Measurements from ENCODE around the gene VKORC1L1. TPM values are rescaled to one million over a fixed set of nuclear protein-coding genes. Genes with fewer than 3 reads are reported as not detected.

VKORC1L1 gene
- total and polyA plus RNA-seq, 2 of the 8 experiments (the other 6 are each of a cell fraction or from before 2014, with no cell fraction given), result 12.7 to 45.3 TPM

DNA sequence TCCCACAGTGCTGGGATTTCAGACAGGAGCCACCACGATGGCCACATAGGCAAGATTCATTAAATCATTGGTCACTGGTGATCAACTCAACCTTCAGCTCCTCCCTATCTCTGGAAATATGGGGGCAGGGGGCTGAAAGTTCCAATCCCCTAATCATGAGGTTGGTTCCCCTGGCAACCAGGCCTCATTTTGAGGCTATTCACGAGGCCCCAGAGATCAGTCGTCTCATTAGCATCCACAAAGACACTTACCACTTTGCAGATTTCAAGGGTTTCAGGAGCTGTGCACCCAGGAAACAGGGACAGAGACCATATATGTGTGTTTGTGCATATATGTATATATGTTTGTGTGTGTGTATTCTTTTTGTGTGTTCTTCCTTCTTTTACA, 116.8 kb downstream of the VKORC1L1 start:
- Histone ChIP-seq H3K36me3 (ENCODE audit: control insufficient read depth in 2 of 4, insufficient read depth in 4 of 4, low read length in 3 of 4) (no peaks in the 10 kb centered on the region), H3K79me1 (ENCODE audit: low read depth, low read length) (no peaks in the 10 kb centered on the region), H2BK5ac (ENCODE audit: low read depth, low read length) (no peak overlapping the region), H3K27ac (ENCODE audit: low read depth, low read length) (no peak overlapping the region), H2AFZ (ENCODE audit: low read length) (no peak overlapping the region), H4K91ac (replicated peaks; ENCODE audit: insufficient read length, low read length) (no peak overlapping the region), H2AK5ac (ENCODE audit: low read depth, low read length) (no peak overlapping the region), H2BK20ac (ENCODE audit: low read length) (no peak overlapping the region), H3K79me2 (ENCODE audit: control insufficient read depth in 1 of 2, insufficient read depth in 2 of 2, low read length in 2 of 2) (no peaks in the 10 kb centered on the region), H3K27me3 (replicated peaks in 1 of 4; ENCODE audit: control insufficient read depth in 3 of 4, extremely low read depth in 1 of 4, insufficient read depth in 3 of 4, low read length in 3 of 4) (no peaks in the 10 kb centered on the region), H4K8ac (ENCODE audit: extremely low read depth, insufficient read depth, low read length) (no peak overlapping the region), H2BK120ac (replicated peaks; ENCODE audit: low read depth, low read length) (no peak overlapping the region), H3K23me2 (ENCODE audit: low read depth, low read length) (no peaks in the 10 kb centered on the region), H2BK15ac (ENCODE audit: low read length) (no peak overlapping the region), H3K23ac (ENCODE audit: insufficient read length) (no peak overlapping the region), H3K4me2 (ENCODE audit: insufficient read depth in 1 of 2, low read depth in 2 of 2, low read length in 2 of 2) (no peak overlapping the region), H3K4me1 (replicated peaks in 1 of 4; ENCODE audit: control insufficient read depth in 3 of 4, insufficient read depth in 4 of 4, low read length in 3 of 4) (no peaks in the 10 kb centered on the region), H3K14ac (ENCODE audit: insufficient read length) (no peak overlapping the region), H3K56ac (replicated peaks; ENCODE audit: insufficient read length, low read depth, low read length) (no peak overlapping the region), H3K9ac (replicated peaks in 1 of 4; ENCODE audit: extremely low read depth in 1 of 4, low read depth in 3 of 4, low read length in 3 of 4) (no peak overlapping the region), H4K20me1 (replicated peaks in 1 of 2; ENCODE audit: control insufficient read depth in 1 of 2, insufficient read depth in 2 of 2, low read length in 2 of 2) (no peaks in the 10 kb centered on the region), H2BK12ac (ENCODE audit: low read depth, low read length) (no peak overlapping the region), H3K4ac (replicated peaks; ENCODE audit: insufficient read length, low read depth, low read length) (no peak overlapping the region), H3K4me3 (ENCODE audit: extremely low read depth in 1 of 4, insufficient read depth in 2 of 4, low read depth in 3 of 4, low read length in 4 of 4) (no peak overlapping the region), H3K9me3 (ENCODE audit: insufficient read depth in 2 of 2, low read depth in 1 of 2, low read length in 1 of 2) (no peaks in the 10 kb centered on the region), H4K5ac (ENCODE audit: insufficient read length, low read depth, low read length) (no peak overlapping the region), H3K18ac (ENCODE audit: extremely low read depth, low read length) (no peak overlapping the region)
- FAIRE-seq (no peak), DNase-seq (ENCODE audit: low read depth in 1 of 2, low spot score in 2 of 2) (no peak)
- POLR2A ChIA-PET (ENCODE audit: partially characterized antibody), result interaction anchor here (1.0 kb wide), 1 partner anchor 8 kb away, joined by 3 read pairs; no protein-coding TSS in a partner anchor
- CTCF ChIA-PET (ENCODE audit: partially characterized antibody), result interaction anchor here (0.6 to 1.2 kb wide), 4 partner anchors 8 to 965 kb away, joined by 3 to 4 read pairs (median 3); no protein-coding TSS in a partner anchor
- WGBS, 2 experiments (ENCODE audit: extremely low coverage in 1 of 2, insufficient coverage in 1 of 2, insufficient read length in 1 of 2, insufficient replicate concordance in 2 of 2, low coverage in 1 of 2, low lambda C conversion rate in 2 of 2, missing lambda C conversion rate in 1 of 2), result 85% methylated on average over 3 of the region's 3 CpGs; no CpG with 5 or more reads in 1 of the 2 experiments
- TF ChIP-seq RXRA (IDR thresholded peaks at IDR 0.05; ENCODE audit: insufficient read depth, low read depth, low read length) (no peak), ZNF274 (IDR thresholded peaks at IDR 0.05; ENCODE audit: borderline replicate concordance, extremely low read depth, low read length) (no peak), BCL11A (IDR thresholded peaks at IDR 0.05; ENCODE audit: low read depth in 2 of 2, low read length in 2 of 2) (no peak), USF2 (IDR thresholded peaks at IDR 0.05; ENCODE audit: low read length) (no peak), SUZ12 (IDR thresholded peaks at IDR 0.05; ENCODE audit: low read length) (no peak), CHD2 (IDR thresholded peaks at IDR 0.05; ENCODE audit: low read length) (no peak), NRF1 (IDR thresholded peaks at IDR 0.05; ENCODE audit: low read depth, low read length) (no peak), BRCA1 (IDR thresholded peaks at IDR 0.05; ENCODE audit: low read depth, low read length) (no peak), CBX8 (IDR thresholded peaks at IDR 0.05; ENCODE audit: borderline replicate concordance, low read depth, low read length) (no peak), PHF8 (conservative IDR thresholded peaks at IDR 0.05; ENCODE audit: low read depth, low read length) (no peak), JUND (IDR thresholded peaks at IDR 0.05; ENCODE audit: low read length) (no peak), EP300 (IDR thresholded peaks at IDR 0.05; ENCODE audit: borderline replicate concordance in 1 of 2, low read depth in 2 of 2, low read length in 2 of 2) (no peak)
